Fibroblast of skin of right quadriceps (primary cell): ENCODE results near the gene RARRES2.

ENCODE experiments used
- DNase-seq: peaks from one replicate; pipeline ENCODE4 v3.0.0-alpha.2; 2013

The RARRES2 gene

DNA sequence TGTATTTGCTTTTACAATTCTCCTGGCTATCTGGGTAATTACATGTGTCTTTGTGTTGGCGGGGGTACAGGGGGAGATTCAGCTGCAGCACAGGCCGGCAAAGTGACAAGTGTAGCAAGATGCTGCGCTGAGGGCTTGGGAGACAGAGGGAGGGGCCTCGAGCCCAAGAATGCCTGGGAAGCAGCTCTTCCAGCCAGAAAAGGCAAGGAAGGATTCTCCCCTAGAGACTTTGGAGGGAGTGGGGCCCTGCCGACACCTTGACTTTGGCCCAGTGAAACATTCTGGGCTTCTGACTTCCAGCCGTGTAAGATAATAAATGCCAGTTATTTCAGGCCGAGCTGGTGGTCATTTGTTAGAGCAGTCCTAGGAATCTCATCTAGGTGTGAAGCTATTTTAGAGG, 20.0 kb upstream of the RARRES2 start:
- DNase-seq, result no peak

GRCh38 chr7:150360363-150361058, 19.1 kb upstream of the RARRES2 start:
- DNase-seq, result no peak

GRCh38 chr7:150359622-150360362, 18.4 kb upstream of the RARRES2 start:
- no peak for DNase-seq

DNA sequence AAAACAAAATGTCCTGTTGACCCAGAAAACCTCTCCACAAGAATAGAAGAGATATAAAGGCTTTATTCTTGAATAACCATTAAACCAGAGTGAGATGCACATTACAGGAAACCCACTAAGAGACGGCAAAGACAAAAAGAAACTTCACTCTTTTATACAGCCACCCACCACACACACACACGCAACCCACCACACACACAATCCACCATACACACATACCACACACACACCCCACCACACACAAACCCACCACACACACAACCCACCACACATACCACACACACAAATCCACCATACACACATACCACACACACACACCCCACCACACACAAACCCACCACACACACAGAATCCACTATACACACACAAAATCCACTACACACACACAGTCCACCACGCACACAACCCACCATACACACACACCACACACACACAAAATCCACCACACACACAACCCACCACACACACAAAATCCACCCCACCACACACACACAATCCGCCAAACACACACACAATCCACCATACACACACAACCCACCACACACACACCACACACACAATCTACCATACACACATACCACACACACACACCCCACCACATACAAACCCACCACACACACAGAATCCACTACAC, 17.7 kb upstream of the RARRES2 start:
- DNase-seq, result no peak

DNA sequence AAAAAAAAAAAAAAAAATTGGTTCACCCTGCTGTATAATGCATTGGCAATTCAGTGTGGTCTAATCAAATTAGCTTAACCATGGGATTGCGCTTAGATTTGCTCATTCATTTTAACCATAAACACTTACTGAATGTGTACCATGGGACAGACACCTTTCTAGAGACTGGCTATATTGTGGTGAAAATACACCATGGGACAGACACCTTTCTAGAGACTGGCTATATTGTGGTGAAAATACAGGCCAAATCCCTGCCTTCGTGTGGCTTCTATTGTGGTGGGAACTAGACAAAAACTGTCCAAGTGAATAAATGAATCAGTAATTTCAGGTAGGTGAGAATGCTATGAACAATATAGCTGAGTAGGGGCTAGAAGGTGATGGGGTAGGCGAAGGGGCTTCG, 17.0 kb upstream of the RARRES2 start:
- DNase-seq, result no peak

DNA sequence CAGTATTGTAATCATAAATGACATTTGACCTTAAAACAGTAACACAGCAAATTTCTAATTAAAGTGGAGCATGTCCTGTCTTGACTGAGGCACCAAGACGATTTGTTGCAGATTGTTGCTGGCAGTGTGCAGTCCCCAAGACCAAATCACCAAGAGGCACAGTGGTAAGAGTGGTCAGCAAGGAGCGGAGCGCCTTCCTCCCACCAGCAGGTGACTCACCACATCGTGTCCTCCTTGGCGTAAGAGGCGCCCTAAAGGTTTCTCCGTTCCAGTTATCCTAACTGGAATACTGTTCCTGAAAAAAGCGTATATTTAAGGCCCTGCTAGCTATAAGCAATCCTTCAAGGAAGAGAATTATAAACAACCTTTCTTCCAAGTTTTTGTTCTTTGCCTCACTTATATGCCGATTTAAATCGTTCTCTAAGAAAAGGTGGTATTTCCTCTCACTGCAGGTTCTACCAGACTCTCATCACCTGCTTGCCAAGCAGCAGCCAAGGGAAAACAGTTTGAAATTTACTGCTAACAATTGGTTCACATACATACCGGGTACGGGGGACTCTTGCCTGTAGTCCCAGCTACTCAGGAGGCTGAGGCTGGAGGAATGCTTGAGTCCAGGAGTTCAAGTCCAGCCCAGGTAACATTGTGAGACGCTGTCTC, 16.5 kb upstream of the RARRES2 start:
- DNase-seq, result no peak

DNA sequence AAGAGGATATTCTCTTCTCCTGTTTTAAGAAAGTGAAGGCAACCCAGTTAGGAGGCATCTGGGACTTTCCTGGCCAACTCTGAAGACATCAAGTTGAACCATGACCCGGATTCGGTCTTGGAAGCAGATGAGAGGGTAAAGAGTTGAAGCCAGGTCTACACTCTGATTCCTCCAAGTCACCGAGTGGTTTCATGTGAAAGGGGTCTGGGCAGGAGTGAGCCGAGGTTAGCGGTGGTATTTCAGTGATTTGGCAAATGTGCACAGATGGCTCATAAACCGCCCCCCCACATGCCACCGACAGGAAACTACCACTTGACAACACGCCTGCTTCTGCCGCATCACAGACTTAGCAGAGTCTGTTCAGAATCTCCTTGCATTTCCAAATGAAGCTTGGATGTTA, 15.8 kb upstream of the RARRES2 start:
- no peak for DNase-seq

- peak; percentile 26 for DNase-seq
Measured at GRCh38 chr7:150356265-150356897, 15.0 kb upstream of the RARRES2 start.

DNA sequence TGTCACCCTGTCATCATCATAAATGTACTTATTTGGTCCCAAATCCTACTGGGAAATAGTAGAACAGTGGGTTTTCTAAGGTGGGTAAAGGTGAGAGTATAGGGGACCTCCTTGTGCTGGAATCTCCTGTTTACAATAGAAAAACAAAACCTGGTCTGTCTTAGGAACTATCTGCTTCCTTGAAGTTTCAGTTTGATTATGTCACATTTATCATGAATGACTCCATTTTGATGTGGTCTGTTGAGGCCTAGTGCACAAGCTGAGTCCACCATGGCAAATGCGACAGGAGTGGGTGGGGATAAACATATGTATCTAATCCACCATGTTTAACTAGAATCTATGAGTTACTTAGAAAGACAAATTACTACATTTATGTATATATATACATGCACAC, 14.2 kb upstream of the RARRES2 start:
- DNase-seq, result no peak

GRCh38 chr7:150351587-150352194, 10.3 kb upstream of the RARRES2 start:
- DNase-seq, result no peak

DNA sequence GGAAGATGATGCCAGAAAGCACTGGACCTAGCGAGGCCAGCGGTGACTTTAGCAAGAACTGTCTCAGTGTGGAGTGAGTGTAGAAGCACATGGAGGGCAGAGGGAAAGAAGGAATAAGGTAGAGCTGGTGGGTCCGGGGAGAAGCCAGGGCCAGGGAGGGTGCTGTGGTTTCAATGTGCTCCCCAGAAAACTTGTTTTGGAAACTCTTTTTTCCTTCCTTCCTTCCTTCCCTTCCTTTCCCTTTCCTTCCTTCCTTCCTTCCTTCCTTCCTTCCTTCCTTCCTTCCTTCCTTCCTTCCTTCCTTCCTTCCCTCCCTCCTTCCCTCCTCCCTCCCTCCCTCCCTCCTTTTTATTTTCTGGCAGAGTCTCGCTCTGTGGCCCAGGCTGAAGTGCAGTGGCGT, 5.5 kb upstream of the RARRES2 start:
- DNase-seq, result no peak

GRCh38 chr7:150345012-150345411, 3.6 kb upstream of the RARRES2 start:
- peak; percentile 32 for DNase-seq

DNA sequence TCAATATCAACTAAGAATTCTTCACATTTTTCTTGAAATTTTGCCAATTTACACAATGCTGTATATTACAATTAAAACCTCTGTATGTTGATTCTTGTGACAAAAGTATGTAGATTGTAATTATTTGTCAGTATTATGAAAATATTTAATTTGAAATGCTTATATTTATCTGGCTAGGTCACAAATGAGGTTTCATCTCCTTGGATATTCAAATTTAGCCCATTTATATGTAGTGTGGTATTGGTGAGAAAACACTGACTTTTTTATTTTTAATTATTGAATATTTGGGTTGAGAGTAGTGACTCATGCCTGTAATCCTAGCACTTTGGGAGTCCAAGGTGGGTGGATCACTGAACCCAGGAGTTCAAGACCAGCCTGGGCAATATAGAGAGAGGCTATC, 2.9 kb upstream of the RARRES2 start:
- DNase-seq, result no peak

- no peak for DNase-seq
Measured at GRCh38 chr7:150343225-150343624, 1.8 kb upstream of the RARRES2 start.

DNA sequence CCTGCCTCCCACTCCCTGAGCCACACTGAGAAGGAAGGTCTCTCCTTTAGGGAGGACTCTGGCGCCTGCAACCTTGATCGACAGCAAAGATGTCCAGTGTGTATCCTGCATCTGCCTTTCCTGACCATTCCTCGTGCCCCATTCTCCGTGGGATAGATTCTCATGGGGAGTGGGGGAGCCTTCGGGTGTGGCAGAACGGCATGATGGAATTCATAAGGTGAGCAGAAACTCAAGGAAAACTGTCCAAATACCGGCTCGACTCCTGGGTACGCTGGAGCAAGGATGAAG, 636 bp upstream of the RARRES2 start:
- no peak for DNase-seq

DNA sequence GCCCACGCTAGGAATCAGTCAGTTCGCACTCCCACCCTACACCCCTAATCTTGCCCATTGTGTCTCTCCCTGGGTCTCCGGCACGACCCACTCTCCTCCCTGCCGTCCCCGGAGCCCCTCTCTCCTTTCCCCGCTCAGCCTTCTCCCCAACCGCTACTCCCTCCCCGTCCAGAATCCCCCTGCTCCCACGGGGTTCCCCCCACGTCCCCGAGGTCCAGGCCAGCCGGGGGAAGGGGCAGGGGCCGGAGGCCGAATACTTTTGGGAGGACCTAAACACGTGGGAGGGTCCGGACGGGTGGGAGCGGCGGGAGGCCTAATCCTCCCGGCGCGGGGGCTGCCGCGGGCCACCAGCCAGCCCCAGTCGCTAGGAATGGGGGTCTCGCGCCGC, 560 bp downstream of the RARRES2 start:
- no peak for DNase-seq

DNA sequence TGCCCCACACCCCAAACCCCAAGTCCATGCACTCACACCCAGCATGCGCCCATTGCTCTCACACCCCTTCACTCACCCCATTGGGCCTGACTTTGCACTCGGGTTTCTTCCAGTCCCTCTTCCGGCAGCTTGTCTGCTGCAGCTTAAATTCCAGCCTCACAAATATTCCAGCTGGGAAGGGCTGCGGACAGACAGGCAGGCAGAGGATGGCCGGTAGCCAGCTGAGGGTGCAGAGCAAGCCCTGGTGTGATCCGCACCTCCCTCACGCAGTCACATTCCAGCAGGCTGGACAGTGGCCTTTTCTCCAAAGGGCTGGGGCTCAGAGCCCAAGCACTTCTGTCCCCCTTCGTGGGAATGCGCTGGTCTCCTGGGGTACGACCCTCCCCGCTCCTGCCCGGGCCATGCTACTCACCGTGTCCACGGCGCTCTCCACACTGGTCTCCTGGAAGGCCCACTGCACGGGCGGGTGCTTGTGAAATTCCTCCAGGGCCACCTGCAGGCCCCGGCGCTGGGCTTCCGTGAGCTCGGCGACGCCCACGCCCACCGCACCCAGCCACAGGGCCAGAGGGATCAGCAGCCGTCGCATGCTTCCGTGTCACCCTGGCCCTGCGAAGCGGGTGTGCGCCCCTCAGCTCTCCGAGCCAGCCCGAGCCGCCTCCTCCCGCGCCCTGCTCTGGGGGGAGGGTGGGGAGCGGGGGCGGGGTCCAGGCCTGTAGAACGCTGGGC, 1.2 kb downstream of the RARRES2 start:
- DNase-seq, result no peak

GRCh38 chr7:150339409-150339809, 2.0 kb downstream of the RARRES2 start:
- DNase-seq, result no peak

DNA sequence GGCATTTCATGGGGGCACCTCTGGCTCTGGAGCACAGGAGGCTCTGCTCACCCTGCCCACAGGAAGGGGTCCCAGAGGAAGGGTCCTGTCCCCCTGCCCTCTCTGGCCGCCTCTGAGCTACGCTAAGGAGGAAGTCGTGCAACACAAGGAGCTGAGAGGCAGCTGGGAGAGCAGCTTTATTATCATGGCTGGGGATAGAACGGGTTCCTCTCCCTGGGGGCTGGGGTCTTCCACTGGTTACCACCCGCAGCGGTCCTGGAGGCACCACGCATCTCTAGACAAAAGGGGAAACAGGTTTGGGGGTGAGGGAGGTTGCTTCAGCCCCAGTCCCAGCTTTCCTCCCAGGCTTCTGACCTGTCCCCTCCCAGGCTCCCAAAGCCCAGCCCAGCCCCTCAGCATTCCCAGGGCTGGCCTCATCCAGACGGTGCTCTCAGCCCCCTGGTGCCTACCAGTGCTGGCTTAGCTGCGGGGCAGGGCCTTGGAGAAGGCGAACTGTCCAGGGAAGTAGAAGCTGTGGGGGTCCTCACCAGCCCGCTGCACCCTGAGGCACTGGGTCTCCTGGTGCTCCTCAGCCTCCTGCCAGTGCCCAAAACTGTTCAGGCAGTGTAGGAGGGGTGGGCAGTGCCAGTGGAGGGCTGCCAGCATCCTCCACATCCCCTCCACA, 3.1 kb downstream of the RARRES2 start:
- DNase-seq, result no peak

DNA sequence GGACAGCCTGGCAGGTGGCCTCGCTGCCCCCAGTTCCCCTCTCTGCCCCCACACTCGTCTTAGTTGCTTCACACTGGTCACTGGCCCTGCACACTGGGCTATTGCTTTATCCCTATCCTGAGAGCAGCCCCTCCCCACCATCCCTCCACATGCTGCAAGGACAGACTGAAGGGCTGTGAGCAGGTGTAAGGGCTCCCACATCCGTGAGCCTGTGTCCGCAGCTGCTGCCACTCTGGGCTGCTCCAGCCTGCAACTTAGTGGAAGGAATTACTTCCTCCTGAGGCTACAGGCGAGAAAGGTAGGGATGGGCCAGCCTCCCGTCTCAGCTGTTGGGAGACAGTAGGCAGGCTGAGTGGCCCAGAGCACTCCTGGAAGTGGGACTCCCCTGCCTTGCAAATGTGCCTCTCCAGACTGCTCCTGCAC, 3.8 kb downstream of the RARRES2 start:
- no peak for DNase-seq

- no peak for DNase-seq
Measured at GRCh38 chr7:150337179-150337578, 4.2 kb downstream of the RARRES2 start.

DNA sequence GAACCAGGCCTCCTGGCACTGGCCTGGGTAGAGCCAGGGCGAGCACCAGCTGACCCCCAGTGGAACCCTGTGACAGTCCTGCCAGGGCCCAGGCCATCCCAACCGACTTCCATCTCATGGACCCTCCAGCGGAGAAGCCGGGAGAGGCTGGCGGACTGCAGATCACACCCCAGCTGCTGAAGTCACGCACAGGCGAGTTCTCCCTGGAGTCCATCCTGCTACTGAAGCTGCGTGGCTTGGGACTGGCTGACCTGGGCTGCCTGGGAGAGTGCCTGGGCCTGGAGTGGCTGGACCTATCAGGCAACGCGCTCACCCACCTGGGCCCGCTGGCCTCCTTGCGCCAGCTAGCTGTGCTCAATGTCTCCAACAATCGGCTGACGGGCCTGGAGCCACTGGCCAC, 4.7 kb downstream of the RARRES2 start:
- DNase-seq, result no peak
